IPS-NIHi11 (cell line): ENCODE results near the gene URAD.
A peak's percentile ranks its signal among the peaks of the same experiment; 100 is the strongest.

Experiments used
- DNase-seq: peaks from one replicate; pipeline ENCODE4 v3.0.0; 2012; ENCODE audit warnings: mixed read lengths, low spot score

The URAD gene

DNA sequence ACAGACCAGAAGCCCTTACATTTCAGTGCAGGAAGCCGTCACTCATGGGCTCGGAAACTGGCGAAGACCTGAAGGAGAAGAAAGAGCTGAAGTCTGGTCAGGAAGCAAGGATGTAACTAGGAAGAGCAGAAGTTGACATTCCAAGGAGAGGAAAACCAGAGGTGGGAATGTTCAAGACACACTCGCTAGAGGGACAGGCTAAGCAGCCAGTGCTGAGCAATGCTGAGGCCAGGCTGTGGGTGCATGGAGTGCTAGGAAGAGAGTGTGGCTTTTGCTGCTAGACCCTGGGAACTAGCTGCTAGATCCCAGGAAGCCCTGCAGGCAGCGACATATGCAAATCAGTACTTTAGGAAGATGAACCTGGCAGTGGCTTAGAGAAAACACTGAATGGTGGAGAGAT is 12.1 kb upstream of the URAD start:
- peak; percentile 26 for DNase-seq

DNA sequence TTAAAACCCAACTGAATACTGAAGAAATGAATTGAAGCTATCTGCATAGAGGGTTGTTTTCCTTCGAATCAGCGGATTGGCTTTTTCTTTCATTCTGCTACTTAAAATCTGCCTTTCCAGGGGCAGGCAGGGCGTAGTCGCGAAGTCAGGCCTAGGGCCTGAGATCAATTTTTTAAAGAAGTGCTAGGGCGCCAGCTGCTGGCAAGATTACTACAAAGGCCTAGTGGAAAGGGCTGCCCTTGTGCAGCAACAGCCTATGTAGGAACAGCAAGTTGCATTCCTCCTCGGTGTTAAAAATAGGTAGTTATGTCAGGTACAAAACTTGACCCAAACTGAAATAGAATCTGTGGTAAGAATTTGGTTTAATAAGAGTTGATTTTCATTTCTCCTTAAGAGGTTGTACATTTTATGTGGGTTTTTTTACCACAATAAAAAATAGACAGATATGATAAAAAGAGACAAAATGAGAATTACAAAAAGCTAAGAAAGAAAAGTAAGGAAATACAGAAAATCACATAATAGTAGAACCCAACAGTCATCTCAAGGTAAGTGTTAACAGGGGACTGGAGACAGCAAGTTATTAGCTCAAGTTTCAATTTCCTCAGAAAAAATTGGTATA is 9.5 kb upstream of the URAD start:
- peak; percentile 58 for DNase-seq

DNA sequence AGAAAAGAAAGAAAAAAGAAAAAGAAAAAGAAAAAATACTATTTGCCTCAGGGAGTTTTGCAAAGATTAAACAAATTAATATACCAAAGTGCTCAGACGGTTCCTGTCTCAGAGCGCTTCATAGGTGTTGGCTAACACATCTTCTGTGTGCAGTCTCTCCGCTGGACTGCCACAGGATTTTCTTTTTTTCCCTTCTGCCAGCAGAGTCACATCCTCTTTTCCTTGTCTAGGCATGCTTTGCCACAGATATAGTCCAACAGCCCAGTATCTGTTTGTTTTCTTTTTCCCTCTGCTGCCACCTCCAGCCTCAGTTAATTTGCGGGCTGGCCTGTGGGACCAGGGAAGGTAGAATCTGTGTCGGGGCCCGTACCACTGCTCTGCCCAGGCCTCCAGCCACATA is 3.4 kb upstream of the URAD start:
- DNase-seq = no peak

DNA sequence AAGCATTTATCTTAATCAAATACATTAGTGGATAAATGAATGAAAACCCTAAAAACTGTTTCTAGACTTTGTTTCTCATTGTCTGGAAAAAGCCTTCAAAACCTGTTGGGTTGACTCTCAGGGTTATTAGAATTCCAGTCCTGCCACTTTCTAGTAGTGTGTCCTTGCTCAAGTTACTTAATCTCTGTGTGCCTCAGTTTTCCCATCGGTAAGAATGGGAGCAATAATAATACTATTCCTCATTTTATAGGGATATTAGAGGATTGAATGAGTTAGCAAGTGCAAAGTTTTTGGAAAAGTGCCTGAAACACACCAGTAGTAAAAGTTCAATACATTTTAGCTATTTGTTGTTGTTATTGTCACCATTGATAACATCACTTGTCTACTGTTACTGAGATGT is 2.9 kb downstream of the URAD start:
- no peak for DNase-seq

DNA sequence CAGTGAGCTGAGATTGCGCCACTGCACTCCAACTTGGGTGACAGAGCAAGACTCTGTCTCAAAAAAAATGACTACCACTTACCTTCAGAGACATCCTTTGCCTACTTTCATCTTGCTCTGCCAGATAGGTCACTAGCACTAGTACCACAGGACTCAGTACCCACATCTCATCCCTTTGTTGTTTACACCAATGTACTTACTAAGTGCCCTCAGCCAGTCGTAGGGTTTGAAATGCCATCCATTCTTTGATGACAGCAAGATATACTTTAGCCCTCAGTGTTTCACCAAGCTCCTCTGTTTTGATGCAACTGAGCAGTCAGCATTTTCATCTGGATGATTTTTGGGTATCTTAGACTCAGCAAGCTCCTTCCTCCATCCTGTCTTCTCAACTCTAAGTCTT is 6.1 kb downstream of the URAD start:
- no peak for DNase-seq

DNA sequence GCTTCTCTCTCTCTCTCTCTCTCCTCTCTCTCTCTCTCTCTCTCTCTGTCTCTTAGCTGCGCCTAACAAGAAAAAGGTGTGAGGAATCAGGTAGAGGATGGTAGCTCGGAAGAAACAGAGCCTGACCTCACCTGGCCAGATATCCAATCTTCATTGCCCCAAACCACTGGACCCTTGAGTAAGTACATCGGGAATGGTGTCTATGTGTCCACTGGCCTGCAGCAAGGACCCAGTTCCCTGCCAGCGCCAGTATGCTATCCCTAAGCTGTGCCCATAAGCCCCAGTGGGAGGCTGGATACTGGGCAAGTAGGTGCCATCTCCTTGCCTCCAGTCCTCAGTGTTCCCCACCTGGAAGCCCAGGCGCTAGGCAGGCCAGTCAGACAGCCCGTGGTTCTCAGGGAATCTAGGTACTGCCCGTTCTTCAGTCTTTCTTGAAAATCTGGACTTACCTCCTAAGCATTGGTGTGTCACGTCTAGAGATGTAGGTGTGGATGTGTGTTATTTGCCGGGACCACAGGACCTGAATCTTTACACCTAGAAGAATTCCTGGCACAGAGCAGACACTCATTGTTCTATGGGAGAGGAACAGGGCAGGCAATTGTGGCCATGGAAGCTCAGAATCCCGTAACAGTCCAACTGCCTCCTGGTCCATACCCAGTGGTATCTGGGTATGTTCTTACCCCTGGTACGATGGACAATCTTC is 7.3 kb downstream of the URAD start:
- DNase-seq = no peak

DNA sequence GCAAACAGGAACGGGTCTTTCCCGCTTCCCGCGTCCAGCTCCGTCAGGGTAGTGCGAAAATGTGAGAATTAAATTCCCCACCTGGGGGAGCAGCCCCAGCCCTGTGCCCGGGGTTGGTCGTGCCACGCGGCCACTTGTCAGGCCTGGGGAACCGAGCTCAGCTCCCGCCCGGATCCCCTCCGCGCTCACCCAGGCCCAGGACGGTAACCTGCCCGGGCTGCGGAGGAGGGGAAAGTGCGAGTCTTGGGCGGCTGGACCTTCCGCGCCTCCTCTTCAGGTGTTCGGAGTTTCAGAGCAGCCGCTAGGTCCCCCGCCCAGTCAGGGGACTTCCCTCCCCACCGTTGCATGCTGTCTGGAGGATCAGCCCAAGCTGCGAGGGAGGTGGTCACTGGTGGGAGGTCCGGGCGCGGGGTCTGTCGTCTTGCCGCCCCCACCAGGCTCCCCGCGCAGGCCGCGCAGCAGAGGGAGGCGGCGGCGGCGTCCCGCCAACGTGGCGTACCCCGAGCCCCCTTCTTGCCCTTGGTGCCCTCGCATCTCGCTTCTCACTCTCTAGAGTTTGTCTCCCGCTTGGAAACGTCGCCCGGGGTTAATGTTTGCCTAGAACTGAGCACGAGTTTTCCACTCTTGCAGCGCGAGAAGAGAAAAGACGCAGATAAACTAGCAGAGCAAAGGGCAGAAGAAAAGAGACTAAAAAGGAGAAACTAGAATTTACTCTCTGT is 8.1 kb downstream of the URAD start:
- DNase-seq = no peak

DNA sequence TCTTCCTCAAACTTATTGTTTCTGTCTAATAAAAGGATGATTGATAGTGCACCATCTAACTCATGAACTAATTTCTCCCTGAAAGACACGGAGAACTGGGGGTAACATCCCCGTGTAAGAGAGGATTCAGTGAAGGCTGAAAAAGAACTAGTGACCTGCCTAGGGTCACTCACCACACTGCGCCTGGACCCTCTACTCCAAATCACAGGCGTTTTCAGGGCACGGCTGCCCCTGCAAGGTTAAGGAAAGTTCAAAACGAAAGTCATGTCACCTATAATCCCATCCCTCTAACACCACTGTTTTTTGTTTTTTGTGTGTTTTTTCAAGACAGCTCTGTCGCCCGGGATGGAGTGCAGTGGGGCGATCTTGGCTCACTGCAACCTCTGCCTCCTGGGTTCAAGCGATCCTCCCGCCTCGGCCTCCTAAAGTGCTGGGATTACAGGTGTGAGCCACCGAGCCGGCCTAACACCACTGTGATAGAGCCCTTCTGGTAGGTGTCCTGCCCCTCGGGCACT is 8.7 kb downstream of the URAD start:
- DNase-seq = no peak

DNA sequence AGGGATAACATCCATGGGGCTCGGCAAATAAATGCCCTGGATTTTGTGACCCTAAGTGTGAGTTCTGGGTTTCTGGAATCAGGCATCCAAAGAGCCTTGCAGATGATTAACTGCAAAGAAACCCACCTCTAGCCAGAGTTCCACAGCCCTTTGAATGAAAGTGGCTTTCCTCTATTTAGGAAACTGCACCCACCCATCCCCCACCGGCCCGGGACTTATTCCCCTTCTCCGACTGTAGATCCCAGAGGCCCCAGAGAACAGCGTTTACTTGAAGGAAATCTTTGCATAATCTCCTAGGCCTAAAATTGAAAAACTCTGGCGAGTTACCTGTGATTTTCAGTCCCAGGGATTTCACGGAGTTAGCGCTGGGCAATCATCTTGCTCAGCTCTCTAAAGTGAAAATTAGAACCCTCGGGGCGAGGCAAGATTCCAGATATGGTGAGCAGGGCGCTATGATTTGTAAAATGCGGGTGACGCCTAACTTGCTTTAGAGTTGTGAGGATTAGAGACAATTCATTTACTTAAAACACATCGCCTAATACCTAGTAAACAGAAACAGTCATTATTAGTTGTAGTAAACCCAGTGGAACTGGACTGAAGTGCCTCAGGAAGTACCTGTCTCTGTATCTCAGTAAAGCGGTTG is 9.4 kb downstream of the URAD start:
- no peak for DNase-seq

DNA sequence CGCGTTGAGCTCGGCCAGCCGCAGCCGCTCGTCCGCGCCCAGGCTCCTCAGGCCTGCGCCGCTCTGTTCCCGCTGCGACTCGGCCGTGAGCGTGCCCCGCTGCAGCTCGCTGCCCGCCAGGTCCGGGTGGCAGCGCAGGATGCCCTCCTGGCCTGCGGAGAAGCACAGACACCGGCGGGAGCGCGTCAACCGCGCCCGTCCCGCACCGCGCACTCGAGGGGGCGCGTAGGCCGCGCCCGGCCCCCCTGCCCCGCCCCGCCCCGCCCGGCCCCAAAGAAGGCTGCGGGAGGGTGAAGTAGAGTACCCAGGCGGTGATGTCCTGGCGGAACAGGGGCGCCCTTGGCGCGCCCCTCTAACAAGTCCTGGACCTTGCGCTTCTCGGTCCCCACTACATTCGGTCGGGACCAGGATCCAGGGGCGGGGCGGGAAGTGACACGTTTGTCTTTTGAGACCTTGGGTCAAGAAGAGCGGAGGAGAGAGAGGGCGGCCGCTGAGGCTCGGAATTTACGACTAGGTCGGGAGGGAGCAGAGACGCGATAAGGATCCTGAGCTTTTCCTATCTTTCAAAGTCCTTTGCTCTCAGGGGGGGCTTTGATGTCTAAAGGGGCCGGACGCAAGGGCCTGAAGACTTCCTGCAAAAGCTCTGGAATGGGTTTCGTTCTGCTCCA is 10.1 kb downstream of the URAD start:
- DNase-seq = no peak

DNA sequence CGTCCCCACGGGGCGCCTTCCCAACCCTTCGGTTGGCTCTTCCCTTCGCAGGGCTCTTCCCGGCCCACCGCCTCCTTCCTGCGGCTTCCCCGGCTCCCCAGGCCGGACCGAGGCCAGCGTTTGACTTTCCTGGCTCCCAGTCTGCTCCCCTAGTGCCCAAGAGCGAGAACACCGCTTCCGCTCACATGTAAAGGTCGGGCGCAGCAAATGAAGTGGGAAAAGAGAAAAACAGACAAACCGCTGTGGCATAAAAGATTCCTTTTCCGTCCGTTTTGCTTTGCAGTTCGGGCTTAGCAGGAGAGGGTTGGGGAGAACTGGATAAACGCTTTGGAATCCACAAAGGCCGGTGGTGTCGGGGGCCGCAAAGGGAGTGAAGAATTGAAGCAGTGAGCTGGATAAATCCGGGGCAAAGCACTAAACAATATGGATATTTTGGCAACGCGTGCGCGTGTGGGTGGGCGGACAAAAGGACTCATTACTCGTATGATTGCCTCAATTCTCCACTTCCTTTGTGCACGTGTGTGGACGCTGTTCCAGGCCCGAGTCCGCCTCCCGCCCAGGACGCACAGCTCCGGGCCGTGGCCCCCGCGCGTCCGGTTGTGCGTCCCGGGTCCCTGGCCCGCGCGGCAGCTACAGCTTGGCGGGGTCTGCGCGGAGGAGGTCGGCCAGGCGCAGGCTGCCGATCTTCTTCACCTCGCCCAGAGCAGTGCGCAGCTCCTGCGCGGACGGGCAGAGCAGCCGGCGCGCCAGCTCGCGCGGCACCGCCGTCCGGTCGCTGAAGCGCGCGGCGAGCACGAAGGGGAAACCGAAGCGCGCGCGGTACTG is 10.8 kb downstream of the URAD start:
- DNase-seq = no peak

DNA sequence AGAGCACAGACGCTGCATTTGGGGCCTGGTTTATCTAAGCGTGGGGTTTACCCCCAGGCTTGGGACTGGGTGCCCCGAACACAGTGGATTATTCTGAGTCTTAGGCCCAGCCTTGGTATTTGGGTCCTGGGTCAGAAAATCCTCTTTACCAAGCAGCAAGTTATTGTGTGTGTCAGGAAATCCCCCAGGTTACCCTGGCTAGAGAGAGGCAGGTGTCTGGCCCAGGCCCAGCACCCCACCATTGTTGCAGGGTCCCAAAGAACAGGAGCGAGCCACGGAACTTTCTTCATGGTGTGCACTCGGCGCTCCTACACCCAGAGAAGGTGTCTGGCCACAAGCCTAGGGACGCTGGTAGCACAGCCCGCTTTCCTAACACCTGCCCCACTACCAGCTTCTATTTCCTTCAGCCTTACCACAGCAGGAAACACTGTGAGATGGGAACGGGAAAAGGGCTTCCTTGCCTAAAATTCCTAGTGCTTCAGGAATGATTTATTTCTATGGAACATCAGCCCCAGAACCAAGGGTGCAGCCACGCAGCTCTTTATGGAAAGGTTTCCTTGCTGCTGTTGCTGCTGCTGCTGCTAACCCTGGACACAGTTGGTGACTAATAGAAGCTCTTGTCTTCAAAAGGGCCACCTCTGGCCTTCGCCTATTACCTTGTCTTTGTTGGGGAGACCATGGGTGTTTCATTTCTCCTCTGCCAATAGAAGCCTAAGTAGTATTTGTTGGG is 12.0 kb downstream of the URAD start:
- DNase-seq = no peak

DNA sequence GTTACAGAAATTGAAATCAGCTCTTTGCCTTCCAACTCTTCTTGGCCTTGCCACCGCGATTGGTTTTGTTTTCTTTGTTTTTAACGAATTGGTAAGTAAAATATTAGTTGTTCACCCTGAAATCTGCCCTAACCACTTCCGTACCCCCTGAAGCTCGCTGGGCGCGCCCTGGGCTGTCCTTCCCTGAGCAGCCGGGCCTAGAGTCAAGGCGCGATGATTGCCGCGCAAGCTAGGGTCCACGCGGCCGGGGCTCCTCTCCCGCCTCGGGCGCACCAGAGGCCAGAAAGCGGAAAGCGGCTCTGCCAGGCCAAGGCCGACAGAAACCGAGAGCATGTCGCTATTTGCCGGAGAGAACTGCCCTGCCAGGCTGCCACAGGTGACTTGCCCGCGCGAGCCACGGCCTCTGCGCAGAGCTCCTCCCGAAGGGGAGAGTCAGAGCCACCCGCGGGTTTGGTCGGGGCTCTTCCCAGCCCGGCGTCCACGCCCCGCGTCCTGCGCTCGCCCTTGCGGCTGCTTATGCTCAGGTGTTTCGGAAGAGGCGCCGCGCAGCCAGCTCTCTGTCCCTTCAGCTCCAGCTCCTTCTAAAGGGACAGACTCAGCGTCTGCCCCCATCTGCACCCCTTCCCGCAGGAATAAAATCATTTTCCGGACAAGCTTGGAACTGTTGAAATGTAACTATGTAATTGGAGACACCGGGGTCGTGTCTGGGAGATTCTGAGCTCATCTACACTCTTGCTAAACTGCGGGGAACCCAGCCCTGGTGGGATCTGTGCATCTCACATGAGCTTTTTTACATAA is 12.7 kb downstream of the URAD start:
- DNase-seq = no peak

DNA sequence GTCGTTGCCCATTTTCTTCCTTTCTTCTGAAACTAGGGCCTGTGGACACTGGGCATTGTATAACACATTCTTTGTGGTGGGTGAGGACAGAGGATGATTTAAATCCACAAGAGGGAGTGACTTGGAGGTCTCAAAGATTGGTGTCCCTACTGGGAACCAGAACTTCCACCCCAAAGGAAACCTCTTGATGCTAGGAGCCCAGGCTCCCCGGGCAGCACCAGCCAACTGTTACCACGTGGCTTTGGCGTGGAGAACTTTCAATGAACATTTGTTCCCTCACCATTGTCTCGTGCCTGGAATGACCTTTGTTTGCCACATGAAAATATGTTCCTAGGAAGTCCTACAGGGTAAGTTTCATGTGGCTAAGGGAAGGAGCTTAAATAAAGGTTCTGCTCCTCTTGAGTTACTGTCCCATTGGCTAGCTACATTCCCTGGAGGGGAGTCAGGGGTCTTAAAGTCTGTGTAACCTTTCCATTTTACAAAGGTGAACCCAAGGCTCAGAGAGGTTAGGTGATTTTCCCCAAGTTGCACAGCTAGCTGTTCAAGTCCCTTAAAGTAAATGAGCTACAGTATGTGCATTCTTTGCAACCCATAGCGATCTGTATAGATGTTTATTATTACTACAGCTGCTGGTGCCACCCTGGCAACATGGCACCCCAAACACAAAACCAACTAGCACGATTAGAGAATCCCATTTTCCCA is 14.4 kb downstream of the URAD start:
- no peak for DNase-seq

DNA sequence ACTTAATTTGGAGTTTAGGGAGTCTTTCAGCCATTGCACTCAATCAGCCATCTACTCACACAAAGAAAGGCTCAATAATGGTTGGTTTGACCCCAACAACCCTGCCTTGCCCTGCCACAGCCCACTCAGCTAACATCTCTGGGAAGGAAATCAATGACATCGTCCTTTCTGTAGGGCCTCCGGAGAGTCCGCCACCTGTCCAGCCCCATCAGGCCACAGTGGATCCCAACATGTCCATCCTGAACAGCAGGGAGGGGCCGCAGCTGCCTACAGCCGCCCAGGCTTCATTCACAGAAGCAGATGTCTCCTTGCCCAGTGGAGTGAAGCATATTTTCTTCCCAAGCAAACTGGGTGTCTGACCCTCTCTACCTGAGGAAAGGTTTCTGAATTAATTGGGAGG is 15.2 kb downstream of the URAD start:
- no peak for DNase-seq

DNA sequence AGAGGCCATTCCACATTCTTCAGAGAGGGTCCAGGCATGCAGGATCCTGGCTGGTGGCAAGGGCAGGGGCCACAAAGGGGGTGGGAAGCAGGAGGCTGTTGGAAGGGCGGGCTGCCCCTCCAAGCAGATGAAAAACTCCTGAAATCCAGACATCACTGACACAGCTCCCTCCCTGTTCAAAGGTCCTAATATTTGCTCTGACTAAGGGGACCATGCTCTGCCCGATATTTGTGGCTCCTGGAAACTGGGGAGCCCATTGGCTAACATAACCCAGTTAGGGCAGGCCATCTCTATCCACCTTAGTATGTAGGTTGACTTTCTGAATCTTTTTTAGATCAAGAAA is 16.0 kb downstream of the URAD start:
- DNase-seq = no peak

DNA sequence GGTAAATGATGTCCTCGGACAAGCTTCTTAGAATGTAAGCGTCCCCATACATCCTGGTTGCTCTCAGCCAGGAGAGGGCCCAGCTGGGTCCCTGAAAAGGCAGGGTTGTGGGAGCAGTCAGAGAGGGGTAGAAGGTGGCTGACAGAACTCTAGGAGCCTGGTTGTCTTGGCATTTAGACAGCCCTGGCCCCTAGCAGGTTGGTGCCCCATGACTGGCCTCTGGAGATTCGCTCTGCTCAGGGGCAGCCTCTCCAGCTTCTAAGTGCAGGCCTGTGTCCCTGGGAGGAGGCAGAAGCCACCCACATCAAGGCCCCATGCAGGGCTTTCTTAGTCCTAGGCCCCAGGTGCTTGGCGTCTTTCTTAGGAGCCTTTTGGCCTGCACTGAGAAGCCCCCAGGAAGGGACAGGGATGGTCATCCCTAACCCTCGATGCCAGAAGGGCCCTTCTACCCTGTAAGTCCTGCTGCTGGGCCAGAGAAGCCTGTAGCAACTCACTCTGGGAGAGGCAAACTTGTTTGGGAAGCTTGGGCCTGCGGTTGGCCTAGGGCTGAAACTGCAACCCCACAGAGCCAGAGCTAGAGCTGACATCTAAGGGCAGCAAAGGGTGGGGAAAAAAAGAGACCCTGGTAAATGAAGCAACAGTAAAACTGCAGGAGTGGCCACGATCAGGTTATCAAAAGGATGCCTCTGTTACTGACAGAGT is 16.6 kb downstream of the URAD start:
- DNase-seq = no peak

DNA sequence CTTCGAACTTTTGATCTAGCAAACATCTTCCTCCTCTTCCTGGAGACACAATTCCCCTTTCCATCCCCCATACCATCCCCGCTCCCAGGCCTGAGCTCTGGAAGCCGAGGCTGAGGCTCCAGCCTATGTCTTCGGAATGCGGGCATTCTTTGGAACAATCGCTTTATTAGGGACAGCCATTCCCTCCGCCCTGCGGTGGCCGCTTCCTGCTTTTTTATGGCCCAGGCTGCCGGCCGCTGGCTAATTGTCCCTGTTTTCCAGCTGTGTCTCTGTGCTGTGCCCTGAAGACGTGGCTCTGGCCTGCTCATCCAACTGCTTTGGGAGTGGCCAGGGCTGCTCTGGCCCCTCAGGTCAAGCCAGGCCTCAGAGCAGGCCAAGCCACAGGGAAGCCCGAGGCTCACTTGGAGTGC is 17.3 kb downstream of the URAD start:
- peak; percentile 65 for DNase-seq
